H1 (cell line): Measurements from ENCODE around the gene FNDC10. TPM values are rescaled to one million over a fixed set of nuclear protein-coding genes. Genes with fewer than 3 reads are reported as not detected.

ENCODE experiments used
- CTCF ChIA-PET: fragments of 300-600 bp; sonication (Branson Sonifier 250); formaldehyde crosslinking; loops from one replicate; lab custom pipeline; 2021; ENCODE audit not compliant: partially characterized antibody; lab: Charles Lee
- POLR2A ChIA-PET: fragments of 300-600 bp; sonication (Branson Sonifier 250); formaldehyde crosslinking; loops from one replicate; lab custom pipeline; 2021; ENCODE audit warnings: inconsistent platforms; ENCODE audit not compliant: partially characterized antibody; lab: Charles Lee
- DNase-seq, 2 experiments: peaks; one replicate each; pipeline versions ENCODE4 v3.0.0 to v3.0.0-alpha.2; 2010 to 2022; ENCODE audit warnings: low spot score in 2 of 2, low read depth in 1 of 2, mixed read lengths in 1 of 2
- FAIRE-seq: peaks from 2 replicates; lab custom pipeline; 2011; peaks lifted over from hg19 to GRCh38; lab: Jason Lieb, UNC
- H2AFZ ChIP-seq: 2 replicates; pipeline ENCODE4 v1.8.1; 2012; ENCODE audit warnings: low read length, inconsistent platforms
- H2AK5ac ChIP-seq: 2 replicates; pipeline ENCODE4 v1.6.1; 2013; ENCODE audit warnings: low read depth, low read length
- H2BK120ac ChIP-seq: replicated peaks from 2 replicates; pipeline ENCODE3; 2013; ENCODE audit warnings: low read depth, low read length, inconsistent platforms
- H2BK12ac ChIP-seq: 2 replicates; pipeline ENCODE4 v1.6.1; 2013; ENCODE audit warnings: low read depth, low read length
- H2BK15ac ChIP-seq: 2 replicates; pipeline ENCODE4 v1.6.1; 2013; ENCODE audit warnings: low read length
- H2BK20ac ChIP-seq: 2 replicates; pipeline ENCODE4 v1.6.1; 2013; ENCODE audit warnings: low read length
- H2BK5ac ChIP-seq: 2 replicates; pipeline ENCODE4 v1.6.1; 2013; ENCODE audit warnings: low read depth, low read length
- H3K14ac ChIP-seq: 2 replicates; pipeline ENCODE4 v1.6.1; 2013; ENCODE audit warnings: inconsistent platforms; ENCODE audit not compliant: insufficient read length
- H3K18ac ChIP-seq: 2 replicates; pipeline ENCODE4 v1.6.1; 2013; ENCODE audit warnings: low read length; ENCODE audit errors: extremely low read depth
- H3K23ac ChIP-seq: 2 replicates; pipeline ENCODE4 v1.6.1; 2013; ENCODE audit warnings: inconsistent platforms; ENCODE audit not compliant: insufficient read length
- H3K23me2 ChIP-seq: 2 replicates; pipeline ENCODE4 v1.6.1; 2013; ENCODE audit warnings: low read depth, low read length
- H3K27ac ChIP-seq: 2 replicates; pipeline ENCODE4 v1.6.1; 2011; ENCODE audit warnings: low read depth, low read length, inconsistent platforms
- H3K27me3 ChIP-seq, 4 experiments: replicated peaks in 1 of 4; 1 replicate in 1 of 4; 2 replicates in 3 of 4; pipeline versions ENCODE4 v1.6.1 to v1.8.1; 2011 to 2013; ENCODE audit warnings: low read length in 3 of 4, mild to moderate bottlenecking in 3 of 4, inconsistent platforms in 2 of 4, mixed read lengths in 2 of 4, moderate library complexity in 1 of 4; ENCODE audit not compliant: control insufficient read depth in 3 of 4, insufficient read depth in 3 of 4; ENCODE audit errors: extremely low read depth in 1 of 4
- H3K36me3 ChIP-seq, 4 experiments: 2 replicates each; pipeline versions ENCODE4 v1.6.1 to v1.8.1; 2011 to 2013; ENCODE audit warnings: mild to moderate bottlenecking in 4 of 4, low read length in 3 of 4, moderate library complexity in 2 of 4, control low read depth in 1 of 4, inconsistent platforms in 1 of 4; ENCODE audit not compliant: insufficient read depth in 4 of 4, control insufficient read depth in 2 of 4
- H3K4ac ChIP-seq: replicated peaks from 2 replicates; pipeline ENCODE3; 2013; ENCODE audit warnings: low read length, low read depth, mixed read lengths, inconsistent platforms; ENCODE audit not compliant: insufficient read length
- H3K4me1 ChIP-seq, 4 experiments: replicated peaks in 1 of 4; 1 replicate in 1 of 4; 2 replicates in 3 of 4; pipeline versions ENCODE4 v1.6.1 to v1.8.1; 2011 to 2013; ENCODE audit warnings: low read length in 3 of 4, inconsistent platforms in 2 of 4, mixed read lengths in 1 of 4; ENCODE audit not compliant: insufficient read depth in 4 of 4, control insufficient read depth in 3 of 4
- H3K4me2 ChIP-seq, 2 experiments: 2 replicates each; pipeline versions ENCODE4 v1.6.1 to v1.8.1; 2011 to 2013; ENCODE audit warnings: low read depth in 2 of 2, low read length in 2 of 2, control low read depth in 1 of 2, inconsistent platforms in 1 of 2, mild to moderate bottlenecking in 1 of 2; ENCODE audit not compliant: insufficient read depth in 1 of 2
- H3K4me3 ChIP-seq, 4 experiments: fragments of 200-600, 300-600 bp in 1 of 4; sonication (generic), shearing (Covaris generic), sonication (Bioruptor Twin) in 1 of 4; 2 replicates each; pipeline versions ENCODE4 v1.5.1 to v1.8.1; 2011 to 2016; ENCODE audit warnings: low read length in 4 of 4, low read depth in 3 of 4, control low read depth in 2 of 4, inconsistent platforms in 2 of 4, mild to moderate bottlenecking in 2 of 4, mixed read lengths in 1 of 4, moderate library complexity in 1 of 4; ENCODE audit not compliant: insufficient read depth in 2 of 4; ENCODE audit errors: extremely low read depth in 1 of 4
- H3K56ac ChIP-seq: replicated peaks from 2 replicates; pipeline ENCODE3; 2013; ENCODE audit warnings: low read depth, mild to moderate bottlenecking, mixed read lengths, low read length, inconsistent platforms; ENCODE audit not compliant: insufficient read length
- H3K79me1 ChIP-seq: 2 replicates; pipeline ENCODE4 v1.6.1; 2013; ENCODE audit warnings: low read depth, low read length, control low read depth
- H3K79me2 ChIP-seq, 2 experiments: 2 replicates each; pipeline versions ENCODE4 v1.6.1 to v1.8.1; 2012 to 2013; ENCODE audit warnings: low read length in 2 of 2, mild to moderate bottlenecking in 2 of 2, inconsistent platforms in 1 of 2; ENCODE audit not compliant: insufficient read depth in 2 of 2, control insufficient read depth in 1 of 2
- H3K9ac ChIP-seq, 4 experiments: replicated peaks in 1 of 4; 1 replicate in 1 of 4; 2 replicates in 3 of 4; pipeline versions ENCODE4 v1.6.1 to v1.8.1; 2011 to 2013; ENCODE audit warnings: low read depth in 3 of 4, low read length in 3 of 4, control low read depth in 2 of 4, mild to moderate bottlenecking in 2 of 4, moderate library complexity in 2 of 4, inconsistent platforms in 1 of 4; ENCODE audit errors: extremely low read depth in 1 of 4
- H3K9me3 ChIP-seq, 2 experiments: 2 replicates each; pipeline versions ENCODE4 v1.6.1 to v1.8.1; 2012 to 2013; ENCODE audit warnings: mild to moderate bottlenecking in 2 of 2, moderate library complexity in 2 of 2, control low read depth in 1 of 2, inconsistent platforms in 1 of 2, low read depth in 1 of 2, low read length in 1 of 2, mixed read lengths in 1 of 2; ENCODE audit not compliant: insufficient read depth in 2 of 2
- H4K20me1 ChIP-seq, 2 experiments: replicated peaks in 1 of 2; 2 replicates each; pipeline versions ENCODE3 to v1.8.1; 2011 to 2013; ENCODE audit warnings: inconsistent platforms in 2 of 2, low read length in 2 of 2, mild to moderate bottlenecking in 1 of 2; ENCODE audit not compliant: insufficient read depth in 2 of 2, control insufficient read depth in 1 of 2
- H4K5ac ChIP-seq: 2 replicates; pipeline ENCODE4 v1.6.1; 2013; ENCODE audit warnings: low read length, low read depth, mixed read lengths, inconsistent platforms; ENCODE audit not compliant: insufficient read length
- H4K8ac ChIP-seq: 2 replicates; pipeline ENCODE4 v1.8.0; 2013; ENCODE audit warnings: mild to moderate bottlenecking, moderate library complexity, low read length, inconsistent platforms; ENCODE audit not compliant: insufficient read depth; ENCODE audit errors: extremely low read depth
- H4K91ac ChIP-seq: replicated peaks from 2 replicates; pipeline ENCODE3; 2013; ENCODE audit warnings: low read length, mixed read lengths, inconsistent platforms; ENCODE audit not compliant: insufficient read length
- E2F6 ChIP-seq: IDR thresholded peaks from 2 replicates; pipeline ENCODE4 v1.6.1; 2012; ENCODE audit warnings: inconsistent platforms
- GTF2F1 ChIP-seq: IDR thresholded peaks from 2 replicates; pipeline ENCODE4 v1.6.1; 2012; ENCODE audit warnings: low read depth, low read length, improper control_type of control experiment, borderline replicate concordance
- KDM1A ChIP-seq: fragments of 200-600, 300-600 bp; sonication (generic); IDR thresholded peaks from 2 replicates; pipeline ENCODE4 v1.7.1; 2016; ENCODE audit warnings: mild to moderate bottlenecking, low read length, borderline replicate concordance
- MAX ChIP-seq: IDR thresholded peaks from 2 replicates; pipeline ENCODE4 v1.6.1; 2012; ENCODE audit warnings: inconsistent platforms
- SIN3A ChIP-seq, 2 experiments: IDR thresholded peaks in 1 of 2; conservative IDR thresholded peaks in 1 of 2; 2 replicates each; pipeline ENCODE4 v1.6.1; 2011 to 2012; ENCODE audit warnings: low read length in 2 of 2, improper control_type of control experiment in 1 of 2, low read depth in 1 of 2, mild to moderate bottlenecking in 1 of 2
- WGBS, 2 experiments: shearing (Covaris generic) in 1 of 2; methylation state at CpG; one replicate each; pipeline versions ENCODE4 v1.1.6 to v1.1.7; 2013 to 2015; ENCODE audit warnings: low lambda C conversion rate in 2 of 2, mixed read lengths in 2 of 2, inconsistent platforms in 1 of 2, low coverage in 1 of 2, missing lambda C conversion rate in 1 of 2; ENCODE audit not compliant: insufficient replicate concordance in 2 of 2, insufficient coverage in 1 of 2, insufficient read length in 1 of 2; ENCODE audit errors: extremely low coverage in 1 of 2, missing lambda C conversion rate in 1 of 2; 5-methylcytosine and 5-hydroxymethylcytosine counted together
- long read RNA-seq, 2 experiments: library from RNA in 1 of 2; library from capped mRNA in 1 of 2; stranded (forward); transcript quantifications; one replicate each; pipeline ENCODE4 v2.0.0, GENCODE V29; 2021; ENCODE audit warnings: inconsistent platforms in 1 of 2
- polyA minus RNA-seq, 3 experiments: library from RNA; depleted of rRNA, polyadenylated mRNA; stranded (reverse); fragments of >200 nt; gene quantifications; 1 replicate in 2 of 3; 2 replicates in 1 of 3; pipeline ENCODE4 v1.2.3, GENCODE V29; 2011
- polyA plus RNA-seq, 7 experiments: library from polyadenylated mRNA; depleted of rRNA in 3 of 7; stranded (reverse) in 5 of 7; unstranded in 2 of 7; fragments of >200 nt in 5 of 7; fragments of 200-250 nt in 2 of 7; gene quantifications; 1 replicate in 5 of 7; 2 replicates in 1 of 7; 4 replicates in 1 of 7; pipeline versions ENCODE4 v1.2.1 to v1.2.3, GENCODE V29; 2011 to 2013; ENCODE audit warnings: missing spikeins in 2 of 7, mixed read lengths in 2 of 7
- total RNA-seq: library from RNA; stranded (reverse); fragmentation: NEBNext Ultra II Directional; extraction: Animal tissue kit (Norgen Biotek cat#: 25700); gene quantifications from 2 replicates; pipeline ENCODE4 v1.2.1, GENCODE V29; 2021

The FNDC10 gene
- total RNA-seq, result 18.3 and 19.0 TPM in 2 replicates
- 21.8 and 40.0 TPM in 2 replicates for polyA plus RNA-seq (2011; rRNA removed)
- 16.1 TPM for polyA plus RNA-seq (2011; cell fraction: cytosol; rRNA removed)
- 19.1 TPM for polyA plus RNA-seq (2011; cell fraction: nucleus; rRNA removed)
- polyA plus RNA-seq (2012, experiment 1 of 2), result 11.7 to 23.3 TPM (median 18.5 TPM) in 4 replicates
- 17.8 TPM for polyA plus RNA-seq (2012, experiment 2 of 2)
- 22.1 TPM for polyA plus RNA-seq (2013, experiment 1 of 2)
- polyA plus RNA-seq (2013, experiment 2 of 2), result 24.7 TPM
- 3.0 and 3.8 TPM in 2 replicates for polyA minus RNA-seq (2011; rRNA and poly(A)+ RNA removed)
- 14.8 TPM for polyA minus RNA-seq (2011; cell fraction: cytosol; rRNA and poly(A)+ RNA removed)
- 8.7 TPM for polyA minus RNA-seq (2011; cell fraction: nucleus; rRNA and poly(A)+ RNA removed)
- long read RNA-seq, experiment 1, transcript FNDC10-201 (1 exons, 2,085 nt), result major isoform, 33 of 33 reads
- long read RNA-seq, experiment 1, partial matches to known transcripts, result 0 of 33 reads
- long read RNA-seq, experiment 1, other reads (novel, unspliced or antisense), result 0 of 33 reads
- long read RNA-seq, experiment 2, partial matches to known transcripts, result 0 of 1 reads
- long read RNA-seq, experiment 2, other reads (novel, unspliced or antisense), result 0 of 1 reads

GRCh38 chr1:1599935-1600860 lies at the start of gene FNDC10:
Gene FNDC10, minus strand, starts transcription at chr1:1600135. Its CDS starts 120 bp downstream, at chr1:1600015.
- Histone ChIP-seq H3K36me3 (no peaks in the 10 kb centered on the region), H3K4ac (no peak within 1 kb of the TSS), H4K8ac (peak within 1 kb of the TSS; percentile 79), H3K27ac (no peak within 1 kb of the TSS), H2AK5ac (0 out of 2 replicates have a peak within 1 kb of the TSS, but pooled peaks have one; percentile 13), H3K56ac (no peak within 1 kb of the TSS), H2BK15ac (no peak within 1 kb of the TSS; the same call in 1 of the 2 replicates), H4K5ac (no peak within 1 kb of the TSS), H3K9ac (peak within 1 kb of the TSS in 1 of 4 experiments; percentile 65; a peak in 1 of 7 replicates), H3K9me3 (no peaks in the 10 kb centered on the region), H2BK12ac (peak within 1 kb of the TSS; percentile 27; the same call in 1 of the 2 replicates), H3K23me2 (peaks cover 16% of the 10 kb centered on the region; the same call in 1 of the 2 replicates), H2BK120ac (no peak within 1 kb of the TSS), H4K20me1 (peaks cover 2 to 6% of the 10 kb centered on the region in 2 experiments), H3K79me2 (no peaks in the 10 kb centered on the region), H3K79me1 (no peaks in the 10 kb centered on the region), H3K27me3 (peaks cover 13 to 41% (median 34%) of the 10 kb centered on the region in 4 experiments), H2BK20ac (no peak within 1 kb of the TSS), H4K91ac (peak within 1 kb of the TSS; percentile 74), H2BK5ac (no peak within 1 kb of the TSS), H3K23ac (no peak within 1 kb of the TSS), H3K4me3 (peak within 1 kb of the TSS; percentile 30 to 75 (median 44)), H2AFZ (peak within 1 kb of the TSS; percentile 15; the same call in 1 of the 2 replicates), H3K18ac (peak within 1 kb of the TSS; percentile 78), H3K14ac (no peak within 1 kb of the TSS), H3K4me1 (peaks cover 0 to 24% (median 18%) of the 10 kb centered on the region in 4 experiments; a peak in 6 of 7 replicates), H3K4me2 (peak within 1 kb of the TSS; percentile 69 to 98)
- DNase-seq, result peak in 1 of 2 experiments; percentile 68
- WGBS, 2 experiments, result 10% methylated on average over 44 of the region's 125 CpGs; no CpG with 5 or more reads in 1 of the 2 experiments
- CTCF ChIA-PET, result interaction anchor here (0.6 to 1.8 kb wide), 3 partner anchors 14 to 228 kb away, joined by 3 to 4 read pairs (median 3); no protein-coding TSS in a partner anchor
- POLR2A ChIA-PET, result interaction anchor here (2.4 kb wide), 1 partner anchor 15 kb away, joined by 9 read pairs; the partner anchor contains the start of gene MIB2
- no peak for FAIRE-seq
- TF ChIP-seq GTF2F1 (no peak), MAX (peak; percentile 60), E2F6 (peak; percentile 28; the same call in 1 of the 2 replicates), KDM1A (no peak), SIN3A (conservative IDR thresholded peaks at IDR 0.05 in 1 of 2, IDR thresholded peaks at IDR 0.05 in 1 of 2; ENCODE audit: low read depth in 1 of 2, low read length in 2 of 2) (0 out of 4 replicates have a peak, but pooled peaks have one; percentile 47 to 49)
